ENCODE results near the gene ZEB1. TPM values are rescaled to one million over a fixed set of nuclear protein-coding genes. Genes with fewer than 3 reads are reported as not detected.

ZEB1 gene
- 38.7 and 40.0 TPM in 2 replicates for total RNA-seq
- long read RNA-seq, full-length matches to known transcripts, result 41 of 74 reads
- long read RNA-seq, partial matches to known transcripts, result 25 of 74 reads
- long read RNA-seq, other reads (novel, unspliced or antisense), result 8 of 74 reads

GRCh38 chr10:31318854-31319601 is at the start of gene ZEB1:
TSS of gene ZEB1 (plus strand) at chr10:31319216. CDS start at chr10:31319235, 19 bp downstream.
- TF ChIP-seq CTCF (conservative IDR thresholded peaks at IDR 0.05), result peak; percentile 53
- peak; percentile 69 for DNase-seq (ENCODE audit: low read depth, low spot score)
- Mint-ChIP-seq H3K4me3 (peak within 1 kb of the TSS; percentile 98), H3K27me3 (ENCODE audit: low read depth) (peaks cover 24% of the 10 kb centered on the region), H3K36me3 (ENCODE audit: low read depth) (no peaks in the 10 kb centered on the region), H3K4me1 (peaks cover 47% of the 10 kb centered on the region), H3K27ac (ENCODE audit: unreplicated experiment) (peak within 1 kb of the TSS; percentile 58), H3K9me3 (no peaks in the 10 kb centered on the region)

DNA sequence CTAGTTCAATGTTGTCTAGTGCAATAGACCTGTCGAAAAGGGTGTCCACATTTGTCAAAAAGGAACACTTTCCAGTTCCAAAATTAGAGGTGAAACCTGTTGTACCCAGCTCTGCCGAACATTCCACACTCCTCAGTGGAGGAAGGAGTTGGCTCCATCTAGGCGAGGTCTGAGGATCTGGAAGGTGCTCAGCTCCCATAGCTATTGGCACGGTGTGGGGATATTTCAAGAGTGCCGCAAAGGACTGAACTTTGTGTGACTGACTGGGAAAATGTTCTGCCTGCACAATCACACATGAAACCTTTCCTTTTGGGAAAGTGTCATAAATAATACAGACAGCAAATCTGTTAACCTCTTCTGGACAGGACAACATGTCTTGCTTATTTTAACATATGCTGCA is 48.1 kb upstream of the ZEB1 start:
- Mint-ChIP-seq H3K9me3 (peaks cover 3% of the 10 kb centered on the region), H3K27me3 (ENCODE audit: low read depth) (no peaks in the 10 kb centered on the region), H3K4me3 (no peak overlapping the region), H3K27ac (ENCODE audit: unreplicated experiment) (no peak overlapping the region), H3K36me3 (ENCODE audit: low read depth) (no peaks in the 10 kb centered on the region), H3K4me1 (peaks cover 5% of the 10 kb centered on the region)
- no peak for TF ChIP-seq CTCF (conservative IDR thresholded peaks at IDR 0.05)
- no peak for DNase-seq (ENCODE audit: low read depth, low spot score)

DNA sequence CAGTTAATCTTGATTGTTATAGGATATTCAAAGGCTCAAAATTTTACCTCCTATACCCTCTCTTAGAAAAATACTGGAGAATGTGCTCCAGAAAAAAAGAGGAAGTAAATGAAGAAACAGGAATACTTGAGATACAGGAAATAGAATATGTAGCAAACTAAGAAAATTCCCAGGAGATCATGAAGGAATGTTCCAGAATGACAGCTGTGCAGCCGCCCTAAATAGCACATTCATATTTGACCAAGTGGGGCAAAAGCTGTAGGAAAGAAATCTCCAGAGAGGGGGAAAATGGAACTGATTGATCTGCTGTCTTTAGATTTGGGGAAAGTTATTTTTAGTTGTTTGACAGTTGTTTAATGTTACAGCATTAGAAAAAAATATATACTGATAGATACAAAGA is 46.2 kb upstream of the ZEB1 start:
- TF ChIP-seq CTCF (conservative IDR thresholded peaks at IDR 0.05), result no peak
- Mint-ChIP-seq H3K4me3 (no peak overlapping the region), H3K9me3 (peaks cover 3% of the 10 kb centered on the region), H3K36me3 (ENCODE audit: low read depth) (no peaks in the 10 kb centered on the region), H3K27me3 (ENCODE audit: low read depth) (no peaks in the 10 kb centered on the region), H3K4me1 (peaks cover 5% of the 10 kb centered on the region), H3K27ac (ENCODE audit: unreplicated experiment) (no peak overlapping the region)
- no peak for DNase-seq (ENCODE audit: low read depth, low spot score)

DNA sequence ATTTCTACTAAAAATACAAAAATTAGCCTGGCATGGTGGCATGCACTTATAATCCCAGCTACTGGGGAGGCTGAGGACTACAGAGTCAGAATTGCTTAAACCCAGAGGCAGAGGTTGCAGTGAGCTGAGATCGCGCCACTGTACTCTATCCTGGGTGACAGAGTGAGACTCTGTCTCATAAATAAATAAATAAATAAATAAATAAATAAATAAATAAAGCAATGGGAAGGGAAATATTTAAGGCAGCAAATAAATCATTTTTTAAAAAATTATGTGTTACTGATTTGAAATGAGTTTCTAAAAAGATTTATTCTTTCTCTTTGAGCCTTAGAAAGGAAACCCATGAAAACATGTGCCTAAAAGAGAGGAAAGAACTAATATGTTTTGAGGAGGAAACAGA is 45.2 kb upstream of the ZEB1 start:
- DNase-seq (ENCODE audit: low read depth, low spot score), result no peak
- no peaks in the 10 kb centered on the region for H3K27me3 Mint-ChIP-seq (ENCODE audit: low read depth)
- no peaks in the 10 kb centered on the region for H3K36me3 Mint-ChIP-seq (ENCODE audit: low read depth)
- H3K4me1 Mint-ChIP-seq, result no peaks in the 10 kb centered on the region
- peaks cover 3% of the 10 kb centered on the region for H3K9me3 Mint-ChIP-seq
- no peak overlapping the region for H3K27ac Mint-ChIP-seq (ENCODE audit: unreplicated experiment)
- no peak overlapping the region for H3K4me3 Mint-ChIP-seq
- no peak for TF ChIP-seq CTCF (conservative IDR thresholded peaks at IDR 0.05)

GRCh38 chr10:31274310-31274709 is 44.7 kb upstream of the ZEB1 start:
- Mint-ChIP-seq H3K27me3 (ENCODE audit: low read depth) (no peaks in the 10 kb centered on the region), H3K4me3 (no peak overlapping the region), H3K36me3 (ENCODE audit: low read depth) (peaks cover 4% of the 10 kb centered on the region), H3K4me1 (no peaks in the 10 kb centered on the region), H3K27ac (ENCODE audit: unreplicated experiment) (no peak overlapping the region), H3K9me3 (peaks cover 3% of the 10 kb centered on the region)
- no peak for TF ChIP-seq CTCF (conservative IDR thresholded peaks at IDR 0.05)
- DNase-seq (ENCODE audit: low read depth, low spot score), result no peak

Data from neural crest cell (in vitro differentiated cells).